ENCODE results near the gene CYP2S1. TPM values are rescaled to one million over a fixed set of nuclear protein-coding genes. Genes with fewer than 3 reads are reported as not detected.

Gene CYP2S1
- total RNA-seq, 2 experiments from 2014 or later: not detected

GRCh38 chr19:41234512-41235168 lies 41.6 kb downstream of the CYP2S1 start:
- intact Hi-C loops (cut with micrococcal nuclease; ENCODE audit: unreplicated experiment): no loop called here
- CTCF ChIA-PET (ENCODE audit: unreplicated experiment): no interaction called here
- no peak overlapping the region for H3K4me3 ChIP-seq (ENCODE audit: low read depth, low read length, poor library complexity, severe bottlenecking)
- DNase-seq (ENCODE audit: low spot score): no peak
- no peaks in the 10 kb centered on the region for H3K36me3 ChIP-seq (ENCODE audit: insufficient read depth, low read length)
- H3K9me2 ChIP-seq (ENCODE audit: insufficient read depth, low read length): no peaks in the 10 kb centered on the region
- no peaks in the 10 kb centered on the region for H3K9me3 ChIP-seq (ENCODE audit: low read length)
- H4K20me1 ChIP-seq (ENCODE audit: insufficient read depth, low read length): no peaks in the 10 kb centered on the region
- no peak overlapping the region for H3K27ac ChIP-seq (ENCODE audit: low read depth, low read length, poor library complexity, severe bottlenecking)
- H3K4me1 ChIP-seq (ENCODE audit: insufficient read depth, low read length, poor library complexity, severe bottlenecking): no peaks in the 10 kb centered on the region
- H3K4me2 ChIP-seq (ENCODE audit: low read length): no peak overlapping the region
- POLR2A ChIA-PET: no interaction called here
- H2AFZ ChIP-seq (ENCODE audit: low read length): no peak overlapping the region
- H3K79me2 ChIP-seq (ENCODE audit: insufficient read depth, low read depth, low read length): no peaks in the 10 kb centered on the region
- no peak for TF ChIP-seq CTCF (conservative IDR thresholded peaks at IDR 0.05; ENCODE audit: low read length)
- TF ChIP-seq EZH2phosphoT487 (IDR thresholded peaks at IDR 0.05; ENCODE audit: borderline replicate concordance, low read depth, low read length): no peak
- no TSS peak for BruUV-seq (replicated peaks)

- H3K4me3 ChIP-seq (ENCODE audit: low read depth, low read length, poor library complexity, severe bottlenecking): no peak overlapping the region
- no peak overlapping the region for H2AFZ ChIP-seq (ENCODE audit: low read length)
- CTCF ChIA-PET (ENCODE audit: unreplicated experiment): interaction anchor here (0.6 kb wide), 1 partner anchor 119 kb away, joined by 4 read pairs; no protein-coding TSS in a partner anchor
- H3K36me3 ChIP-seq (ENCODE audit: insufficient read depth, low read length): no peaks in the 10 kb centered on the region
- H4K20me1 ChIP-seq (ENCODE audit: insufficient read depth, low read length): no peaks in the 10 kb centered on the region
- DNase-seq (ENCODE audit: low spot score): no peak
- H3K9me2 ChIP-seq (ENCODE audit: insufficient read depth, low read length): no peaks in the 10 kb centered on the region
- H3K4me1 ChIP-seq (ENCODE audit: insufficient read depth, low read length, poor library complexity, severe bottlenecking): no peaks in the 10 kb centered on the region
- POLR2A ChIA-PET: no interaction called here
- no peak overlapping the region for H3K4me2 ChIP-seq (ENCODE audit: low read length)
- no peak overlapping the region for H3K27ac ChIP-seq (ENCODE audit: low read depth, low read length, poor library complexity, severe bottlenecking)
- intact Hi-C loops (cut with micrococcal nuclease; ENCODE audit: unreplicated experiment): no loop called here
- no peaks in the 10 kb centered on the region for H3K79me2 ChIP-seq (ENCODE audit: insufficient read depth, low read depth, low read length)
- no TSS peak for BruUV-seq (replicated peaks)
- no peaks in the 10 kb centered on the region for H3K9me3 ChIP-seq (ENCODE audit: low read length)
- no peak for TF ChIP-seq EZH2phosphoT487 (IDR thresholded peaks at IDR 0.05; ENCODE audit: borderline replicate concordance, low read depth, low read length)
Observed at GRCh38 chr19:41235480-41235879, 42.5 kb downstream of the CYP2S1 start.

- no peaks in the 10 kb centered on the region for H3K9me2 ChIP-seq (ENCODE audit: insufficient read depth, low read length)
- H3K4me1 ChIP-seq (ENCODE audit: insufficient read depth, low read length, poor library complexity, severe bottlenecking): no peaks in the 10 kb centered on the region
- H3K79me2 ChIP-seq (ENCODE audit: insufficient read depth, low read depth, low read length): no peaks in the 10 kb centered on the region
- intact Hi-C loops (cut with micrococcal nuclease; ENCODE audit: unreplicated experiment): no loop called here
- no TSS peak for BruUV-seq (replicated peaks)
- no peaks in the 10 kb centered on the region for H3K36me3 ChIP-seq (ENCODE audit: insufficient read depth, low read length)
- TF ChIP-seq CTCF (conservative IDR thresholded peaks at IDR 0.05; ENCODE audit: low read length): no peak
- TF ChIP-seq EZH2phosphoT487 (IDR thresholded peaks at IDR 0.05; ENCODE audit: borderline replicate concordance, low read depth, low read length): no peak
- no peaks in the 10 kb centered on the region for H4K20me1 ChIP-seq (ENCODE audit: insufficient read depth, low read length)
- no peak overlapping the region for H3K27ac ChIP-seq (ENCODE audit: low read depth, low read length, poor library complexity, severe bottlenecking)
- H3K4me2 ChIP-seq (ENCODE audit: low read length): no peak overlapping the region
- no peak overlapping the region for H2AFZ ChIP-seq (ENCODE audit: low read length)
- ChIA-PET CTCF (ENCODE audit: unreplicated experiment) (no interaction called here), POLR2A (no interaction called here)
- no peak for DNase-seq (ENCODE audit: low spot score)
- H3K9me3 ChIP-seq (ENCODE audit: low read length): no peaks in the 10 kb centered on the region
- no peak overlapping the region for H3K4me3 ChIP-seq (ENCODE audit: low read depth, low read length, poor library complexity, severe bottlenecking)
Observed at GRCh38 chr19:41238244-41238643, 45.2 kb downstream of the CYP2S1 start.

Measured in OCI-LY7 (cell line).